Measurements from ENCODE around the gene AOX1.

DNA sequence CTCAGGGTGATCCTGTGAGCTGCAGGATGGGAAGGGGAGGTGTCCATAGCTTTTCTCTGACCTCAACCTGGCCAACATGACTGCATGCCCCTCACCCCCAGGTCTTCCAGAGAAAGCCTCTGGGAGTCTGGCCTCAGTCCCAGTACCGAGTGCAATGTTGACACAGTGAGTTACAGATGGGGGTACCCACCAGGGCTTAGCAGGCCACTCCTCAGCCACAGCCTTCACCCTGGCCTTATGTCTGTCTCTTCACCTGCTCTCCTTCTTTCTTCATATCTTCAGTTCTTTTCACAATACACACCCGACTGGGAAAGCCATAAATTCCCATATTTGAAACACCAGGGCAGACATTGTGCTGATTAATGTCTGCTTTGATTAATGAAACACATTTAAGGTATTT is 33.5 kb downstream of the AOX1 start:
- TF ChIP-seq EZH2 (IDR thresholded peaks at IDR 0.05; ENCODE audit: low read length, unreplicated experiment) = no peak
- no peak for TF ChIP-seq CTCF (conservative IDR thresholded peaks at IDR 0.05; ENCODE audit: low read depth, low read length)
- TF ChIP-seq EZH2phosphoT487 (IDR thresholded peaks at IDR 0.05; ENCODE audit: borderline replicate concordance, low read length) = no peak
